ENCODE data around the gene RAB3B.

RAB3B gene

GRCh38 chr1:51924455-51924854 is 66.0 kb downstream of the RAB3B start:
- H3K36me3 ChIP-seq: no peaks in the 10 kb centered on the region
- intact Hi-C loops (cut with DNase I; ENCODE audit: low total_unique reads): no loop called here
- H3K9me3 ChIP-seq: no peaks in the 10 kb centered on the region
- no peaks in the 10 kb centered on the region for H3K4me1 ChIP-seq
- H3K27ac ChIP-seq: no peak overlapping the region
- H3K4me3 ChIP-seq: no peak overlapping the region
- no peak for DNase-seq
- no peak for TF ChIP-seq CTCF (IDR thresholded peaks at IDR 0.05)
- H3K27me3 ChIP-seq: peaks cover 0 to 10% of the 10 kb centered on the region in 2 donors

- DNase-seq: no peak
- H3K27ac ChIP-seq: no peak overlapping the region
- TF ChIP-seq CTCF (IDR thresholded peaks at IDR 0.05): no peak
- intact Hi-C loops (cut with DNase I; ENCODE audit: low total_unique reads): no loop called here
- no peak overlapping the region for H3K4me3 ChIP-seq
- H3K27me3 ChIP-seq: peaks cover 0 to 11% of the 10 kb centered on the region in 2 donors
- H3K9me3 ChIP-seq: no peaks in the 10 kb centered on the region
- H3K36me3 ChIP-seq: no peaks in the 10 kb centered on the region
- H3K4me1 ChIP-seq: no peaks in the 10 kb centered on the region
Measured at GRCh38 chr1:51922040-51922439, 68.5 kb downstream of the RAB3B start.

DNA sequence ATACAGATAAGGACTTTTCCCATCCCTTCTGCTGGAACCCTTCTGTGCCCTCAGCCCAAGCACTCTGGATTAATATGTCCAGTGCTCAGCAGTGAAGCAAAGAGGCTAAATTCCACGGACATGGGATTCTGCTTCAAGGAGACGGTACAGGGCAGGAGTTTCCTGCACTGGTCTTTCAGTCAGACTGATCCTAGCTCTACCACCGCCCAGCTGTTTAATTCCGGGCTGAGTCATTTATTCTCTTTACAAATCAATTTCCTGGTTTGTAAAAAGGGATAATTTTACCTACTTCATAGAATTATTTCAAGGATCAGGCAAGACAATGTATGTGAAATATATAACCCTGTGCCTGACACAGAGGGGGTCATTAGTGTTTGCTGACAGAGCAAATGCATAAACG is 70.4 kb downstream of the RAB3B start:
- Histone ChIP-seq H3K27me3 (peaks cover 0 to 11% of the 10 kb centered on the region in 2 donors), H3K4me1 (no peaks in the 10 kb centered on the region), H3K36me3 (no peaks in the 10 kb centered on the region), H3K4me3 (no peak overlapping the region), H3K9me3 (no peaks in the 10 kb centered on the region), H3K27ac (no peak overlapping the region)
- TF ChIP-seq CTCF (IDR thresholded peaks at IDR 0.05): no peak
- no peak for DNase-seq
- intact Hi-C loops (cut with DNase I; ENCODE audit: low total_unique reads): no loop called here

DNA sequence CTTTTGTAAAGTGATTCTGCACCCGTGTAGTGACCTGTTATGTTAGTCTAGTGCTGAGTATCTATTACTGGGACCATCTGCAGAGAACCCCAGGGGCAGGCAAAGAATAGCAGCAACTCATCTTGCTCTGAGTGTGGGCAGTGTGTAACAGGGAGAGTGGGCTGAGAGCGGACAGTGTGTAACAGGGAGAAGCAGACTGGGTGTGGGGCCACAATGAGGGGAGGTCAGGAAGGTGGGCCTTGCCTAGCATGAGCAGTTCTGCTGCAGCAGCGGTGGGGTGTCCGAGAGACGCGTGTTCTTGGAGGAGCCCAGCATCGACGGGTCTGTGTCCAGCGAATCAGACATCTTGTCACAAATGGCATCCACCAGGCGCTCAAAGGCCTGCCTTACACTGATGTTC is 70.8 kb downstream of the RAB3B start:
- H3K36me3 ChIP-seq: no peaks in the 10 kb centered on the region
- no peaks in the 10 kb centered on the region for H3K4me1 ChIP-seq
- intact Hi-C loops (cut with DNase I; ENCODE audit: low total_unique reads): no loop called here
- H3K27ac ChIP-seq: no peak overlapping the region
- H3K4me3 ChIP-seq: no peak overlapping the region
- DNase-seq: no peak
- no peak for TF ChIP-seq CTCF (IDR thresholded peaks at IDR 0.05)
- H3K9me3 ChIP-seq: no peaks in the 10 kb centered on the region
- peaks cover 0 to 11% of the 10 kb centered on the region in 2 donors for H3K27me3 ChIP-seq

- no peak for TF ChIP-seq CTCF (IDR thresholded peaks at IDR 0.05)
- intact Hi-C loops (cut with DNase I; ENCODE audit: low total_unique reads): no loop called here
- no peak for DNase-seq
- H3K36me3 ChIP-seq: no peaks in the 10 kb centered on the region
- H3K4me1 ChIP-seq: no peaks in the 10 kb centered on the region
- peaks cover 0 to 16% of the 10 kb centered on the region in 2 donors for H3K27me3 ChIP-seq
- no peak overlapping the region for H3K27ac ChIP-seq
- no peak overlapping the region for H3K4me3 ChIP-seq
- H3K9me3 ChIP-seq: no peaks in the 10 kb centered on the region
Measured at GRCh38 chr1:51916587-51917405, 73.7 kb downstream of the RAB3B start.
